LHCN-M2 (cell line): ENCODE data around the gene MISP. TPM values are rescaled to one million over a fixed set of nuclear protein-coding genes. Genes with fewer than 3 reads are reported as not detected.
A peak's percentile ranks its signal among the peaks of the same experiment; 100 is the strongest.

ENCODE experiments used
- DNase-seq: peaks from one replicate; pipeline ENCODE4 v3.0.0-alpha.2; 2012; ENCODE audit warnings: low read depth
- total RNA-seq: library from RNA; depleted of rRNA; stranded (reverse); fragments of >200 nt; gene quantifications from 2 replicates; pipeline ENCODE4 v1.2.3, GENCODE V29; 2014

Gene MISP
- total RNA-seq, 1 experiment from 2014 or later: 0.46 TPM

GRCh38 chr19:772063-772462, 21.2 kb downstream of the MISP start:
- DNase-seq: no peak

- DNase-seq: no peak
These were observed 22.0 kb downstream of the MISP start for GRCh38 chr19:772730-773436.

GRCh38 chr19:776549-776948, 25.6 kb downstream of the MISP start:
- no peak for DNase-seq

- peak; percentile 92 for DNase-seq
These were observed 28.2 kb downstream of the MISP start for GRCh38 chr19:778910-779653.

- no peak for DNase-seq
These were observed 30.0 kb downstream of the MISP start for GRCh38 chr19:780935-781334.

GRCh38 chr19:781800-782184, 30.9 kb downstream of the MISP start:
- DNase-seq: no peak

GRCh38 chr19:782185-782877, 31.4 kb downstream of the MISP start:
- DNase-seq: peak; percentile 76

- DNase-seq: no peak
These were observed 32.2 kb downstream of the MISP start for GRCh38 chr19:782878-783668.

GRCh38 chr19:784541-784940, 33.6 kb downstream of the MISP start:
- DNase-seq: no peak

GRCh38 chr19:787536-787935, 36.6 kb downstream of the MISP start:
- no peak for DNase-seq

GRCh38 chr19:788686-788982, 37.7 kb downstream of the MISP start:
- DNase-seq: no peak

- DNase-seq: no peak
These were observed 38.2 kb downstream of the MISP start for GRCh38 chr19:788983-789700.

GRCh38 chr19:789701-790060, 38.8 kb downstream of the MISP start:
- no peak for DNase-seq

GRCh38 chr19:791007-791566, 40.2 kb downstream of the MISP start:
- no peak for DNase-seq

- no peak for DNase-seq
These were observed 40.8 kb downstream of the MISP start for GRCh38 chr19:791567-792305.

GRCh38 chr19:792306-792885, 41.5 kb downstream of the MISP start:
- no peak for DNase-seq

- no peak for DNase-seq
These were observed 42.9 kb downstream of the MISP start for GRCh38 chr19:793806-794205.

- no peak for DNase-seq
These were observed 44.2 kb downstream of the MISP start for GRCh38 chr19:795073-795611.

GRCh38 chr19:795691-796581, 45.0 kb downstream of the MISP start:
- DNase-seq: no peak
